Glomerular visceral epithelial cell (primary cell): Measurements from ENCODE around the gene CDH23.

Experiments
- DNase-seq: peaks from one replicate; pipeline ENCODE4 v3.0.0-alpha.2; 2016; ENCODE audit errors: extremely low spot score

CDH23 gene

GRCh38 chr10:71423250-71423649 is 26.5 kb downstream of the CDH23 start:
- no peak for DNase-seq

- DNase-seq = no peak
These were observed 27.2 kb downstream of the CDH23 start for GRCh38 chr10:71423901-71424300.

GRCh38 chr10:71424496-71425194 is 27.9 kb downstream of the CDH23 start:
- DNase-seq = no peak

GRCh38 chr10:71426058-71426605 is 29.4 kb downstream of the CDH23 start:
- no peak for DNase-seq

- no peak for DNase-seq
These were observed 30.5 kb downstream of the CDH23 start for GRCh38 chr10:71427246-71427645.

DNA sequence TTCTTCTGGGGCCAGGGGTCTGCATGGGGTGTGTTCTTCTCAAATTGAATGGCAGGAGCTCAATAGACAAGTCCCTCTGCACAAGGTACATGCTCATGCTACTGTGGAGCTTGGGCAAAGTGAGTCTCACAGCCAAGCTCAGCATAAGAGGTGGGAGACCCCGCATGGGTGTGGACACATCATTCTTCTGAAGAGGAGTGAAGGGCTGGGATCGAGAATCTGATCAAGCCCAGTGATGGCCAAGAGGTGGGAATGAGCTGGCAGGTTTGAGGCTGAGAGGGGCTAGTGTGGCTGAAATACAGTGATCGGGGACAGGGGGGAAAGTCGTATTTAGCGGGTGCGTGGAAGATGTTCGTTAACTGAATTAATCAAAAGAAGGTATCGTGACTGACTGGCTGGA is 32.6 kb downstream of the CDH23 start:
- no peak for DNase-seq

- no peak for DNase-seq
These were observed 33.2 kb downstream of the CDH23 start for GRCh38 chr10:71429929-71430328.

GRCh38 chr10:71431239-71432100 is 34.8 kb downstream of the CDH23 start:
- DNase-seq = no peak

DNA sequence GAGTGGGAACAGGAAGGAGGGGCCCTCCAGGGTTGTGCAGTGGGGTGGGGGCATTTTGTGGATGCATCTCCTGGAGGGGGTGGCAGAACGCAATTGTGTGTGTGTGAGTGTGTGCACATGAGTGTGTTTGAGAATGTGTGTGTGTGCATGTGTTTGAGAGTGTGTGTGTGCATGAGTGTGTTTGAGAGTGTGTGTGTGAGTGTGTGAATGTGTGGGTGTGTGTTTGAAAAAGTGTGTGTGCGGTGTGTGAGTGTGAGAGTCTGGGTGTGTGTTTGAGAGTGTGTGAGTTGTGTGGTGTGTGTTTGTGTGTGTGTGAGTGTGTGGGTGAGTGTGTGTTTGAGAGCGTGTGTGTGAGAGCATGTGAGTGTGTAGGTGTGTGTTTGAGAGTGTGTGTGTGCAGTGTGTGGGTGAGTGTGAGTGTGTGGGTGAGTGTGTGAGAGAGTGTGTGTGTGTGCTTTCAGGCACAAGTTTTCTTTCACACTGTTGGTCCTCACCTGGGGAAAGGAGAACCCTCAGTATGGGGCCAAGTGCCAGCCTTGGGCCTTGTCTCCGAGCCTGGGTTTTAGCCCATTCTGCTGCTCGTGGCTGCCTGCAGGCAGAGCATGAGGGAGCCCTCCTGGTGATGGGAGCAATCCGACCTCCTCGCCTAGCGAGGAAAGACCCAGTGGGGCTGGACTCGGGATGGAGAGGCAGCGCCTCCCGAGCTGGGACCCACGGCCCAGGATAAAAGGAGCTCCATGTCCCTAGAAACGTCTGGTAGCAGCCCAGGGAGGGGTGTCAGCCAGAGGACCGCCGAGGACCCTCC is 35.6 kb downstream of the CDH23 start:
- no peak for DNase-seq

- no peak for DNase-seq
These were observed 36.4 kb downstream of the CDH23 start for GRCh38 chr10:71432956-71433767.

DNA sequence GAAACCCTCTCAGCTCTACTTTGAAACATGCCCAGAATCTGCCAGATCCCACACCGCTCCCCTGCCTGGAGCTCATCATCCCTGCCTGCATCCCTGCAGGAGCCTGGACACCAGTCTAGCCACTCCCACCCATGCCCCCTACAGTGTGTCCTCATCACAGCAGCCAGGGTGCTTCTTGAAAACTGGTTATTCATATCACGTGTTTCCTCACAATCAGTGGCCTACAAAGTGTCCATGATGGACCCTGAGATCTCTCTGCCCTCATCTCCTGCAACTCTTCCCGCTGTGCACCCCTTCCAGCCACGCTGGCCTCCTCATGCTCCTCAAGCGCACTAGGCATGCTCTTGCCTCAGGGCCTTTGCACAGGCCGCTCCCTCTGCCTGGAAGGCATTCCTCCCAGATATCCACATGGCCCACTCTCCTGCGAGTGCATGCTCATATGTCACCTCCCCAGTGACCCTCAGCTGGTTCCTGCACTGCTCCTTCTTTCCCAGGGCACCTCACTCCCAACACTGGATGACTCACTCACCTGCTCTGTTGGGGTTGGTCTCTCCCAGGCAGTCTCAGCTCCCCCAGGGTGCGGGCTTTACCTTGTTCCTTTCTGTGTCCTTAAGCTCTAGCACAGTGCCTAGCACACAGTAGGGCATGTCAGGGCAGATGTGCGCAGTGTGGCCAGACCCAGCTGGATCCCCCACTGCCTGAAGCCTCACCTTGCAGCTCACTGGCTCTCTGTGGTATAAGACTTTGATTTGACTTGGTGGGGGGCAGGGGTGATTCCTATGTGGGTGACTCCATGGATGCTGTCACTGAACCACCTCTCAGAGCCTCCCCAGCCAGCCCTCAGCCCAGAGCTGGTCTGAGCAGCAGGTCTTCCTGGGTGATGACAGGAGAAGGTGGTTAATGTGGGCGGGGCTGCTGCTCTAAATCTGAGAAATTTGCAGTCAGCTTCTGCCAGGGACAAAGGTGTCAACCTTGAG is 37.3 kb downstream of the CDH23 start:
- no peak for DNase-seq

DNA sequence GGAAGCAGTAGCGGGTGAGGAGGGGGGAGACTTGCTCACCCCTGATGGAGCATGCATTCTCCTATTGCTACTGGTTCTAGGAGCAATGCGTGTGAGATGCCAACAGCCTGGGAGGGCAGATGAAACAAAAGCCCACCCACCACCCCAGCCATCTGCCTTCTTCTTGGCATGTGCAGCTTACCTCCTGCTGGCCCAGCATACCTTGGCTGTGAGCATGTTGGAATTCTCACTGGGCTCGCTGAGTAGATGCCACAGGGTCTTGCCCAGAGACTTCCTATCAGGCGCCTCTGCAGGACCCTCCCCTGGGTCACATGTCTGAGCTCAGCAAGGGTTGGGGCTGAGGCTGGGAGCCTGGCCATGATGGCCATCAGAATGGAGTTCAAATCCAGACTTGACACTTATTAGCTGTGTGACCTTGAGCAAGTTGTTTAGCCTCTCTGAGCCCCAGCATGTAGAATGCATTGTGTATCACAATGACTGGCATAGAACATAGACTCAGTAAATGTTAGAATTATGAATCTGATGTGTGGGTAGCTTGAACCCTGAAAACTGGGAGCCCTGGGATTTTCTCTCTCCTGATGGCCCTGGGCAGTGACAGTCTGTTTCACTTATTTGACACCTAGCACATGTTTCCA is 38.2 kb downstream of the CDH23 start:
- DNase-seq = no peak

DNA sequence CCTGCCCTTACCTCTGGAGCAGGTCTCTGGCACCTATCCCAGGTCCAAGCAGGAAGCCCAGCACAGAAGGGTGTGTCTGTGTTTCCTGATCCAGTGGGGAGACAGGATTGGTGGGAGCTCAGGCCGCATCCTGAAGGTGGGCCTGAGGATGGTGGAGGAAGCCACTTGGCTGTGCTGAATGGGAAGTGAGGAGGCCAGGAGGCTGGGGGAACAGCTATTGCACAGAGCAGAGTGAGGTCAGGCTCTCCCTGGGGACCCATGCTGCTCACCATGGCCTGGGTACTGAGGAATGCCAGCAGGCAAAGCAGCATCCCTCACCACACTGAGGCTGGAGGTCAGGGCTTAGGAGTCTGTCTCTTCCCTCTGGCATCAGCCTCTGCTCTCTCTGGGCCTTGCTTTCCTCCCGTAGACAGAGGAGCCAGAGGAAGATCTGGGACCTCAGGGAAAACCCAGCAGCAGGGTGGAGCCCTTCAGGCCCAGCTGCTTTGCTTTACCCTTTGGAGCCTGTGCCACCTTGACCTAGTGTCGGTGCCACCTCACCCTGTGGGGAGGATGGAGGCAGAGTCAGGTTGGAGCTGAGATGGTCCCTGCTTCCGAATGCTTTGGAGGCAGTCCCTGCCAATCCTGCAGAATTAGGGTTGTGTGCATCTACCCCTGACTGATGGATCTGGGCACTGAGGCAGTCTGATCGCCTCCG is 39.0 kb downstream of the CDH23 start:
- no peak for DNase-seq

DNA sequence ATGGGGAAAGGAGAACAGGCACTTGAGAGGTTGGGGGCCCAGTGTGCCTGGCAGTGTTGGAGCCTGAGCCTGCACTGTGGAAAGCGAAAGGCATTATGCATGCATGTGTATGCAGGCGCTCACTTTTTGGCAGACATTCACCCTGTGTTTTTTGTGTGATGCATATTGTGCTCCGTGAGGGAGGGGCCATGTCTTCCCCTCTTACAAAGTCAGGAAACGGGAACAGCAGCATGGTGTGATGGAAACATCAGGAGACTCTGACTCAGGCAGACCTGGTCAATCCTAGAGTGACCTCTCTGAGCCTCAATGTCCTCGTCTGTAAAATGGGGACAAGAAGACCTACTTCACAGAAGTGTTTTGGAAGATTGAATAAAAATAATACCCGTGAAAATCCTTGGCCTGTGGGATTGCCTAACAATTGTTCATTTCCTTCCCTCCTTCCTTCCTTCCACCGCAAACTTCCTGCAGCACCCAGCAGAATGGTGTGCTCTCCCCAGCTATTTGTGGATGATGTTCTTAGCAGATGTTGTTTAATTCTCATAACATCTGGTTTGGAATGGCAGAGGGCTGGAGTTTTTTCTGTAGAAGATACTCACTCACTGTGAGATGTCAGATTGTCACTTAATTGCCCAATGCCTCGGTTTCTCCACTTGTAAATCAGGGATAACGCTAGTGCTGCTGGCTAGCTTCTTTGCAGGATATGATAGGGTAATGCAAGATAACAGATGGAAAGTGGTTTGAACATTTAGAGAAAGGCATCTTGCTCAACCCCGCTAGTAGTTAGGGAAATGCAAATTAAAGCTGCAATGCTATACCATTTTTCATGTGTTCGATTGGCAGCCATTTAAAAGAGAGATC is 39.8 kb downstream of the CDH23 start:
- DNase-seq = no peak

DNA sequence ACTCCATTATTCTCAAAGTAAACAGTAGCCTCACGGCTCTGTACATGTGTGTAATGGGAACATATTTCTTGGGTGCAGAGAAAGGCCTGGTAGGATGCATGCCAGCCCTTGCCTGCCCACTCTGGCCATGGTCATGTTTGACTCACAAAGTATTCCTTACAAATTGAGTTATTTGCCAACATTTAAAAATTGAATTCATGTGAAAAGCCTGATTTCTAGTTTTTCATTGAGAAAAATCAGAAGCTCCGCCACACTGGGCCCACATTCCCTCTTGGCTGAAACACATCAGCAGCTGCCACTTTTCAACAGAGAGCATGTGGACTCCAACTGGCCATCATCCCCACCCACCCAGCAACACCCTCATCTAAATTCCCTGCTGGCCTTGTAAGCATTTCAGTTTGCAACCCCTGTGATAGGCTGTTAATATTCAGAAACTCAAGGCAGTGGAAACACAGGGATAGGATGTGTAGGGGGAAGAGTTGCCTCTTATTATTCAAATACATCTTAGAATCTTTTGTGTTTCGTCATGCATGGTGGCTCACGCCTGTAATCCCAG is 40.9 kb downstream of the CDH23 start:
- no peak for DNase-seq

GRCh38 chr10:71438761-71439160 is 42.0 kb downstream of the CDH23 start:
- no peak for DNase-seq

- DNase-seq = no peak
These were observed 43.1 kb downstream of the CDH23 start for GRCh38 chr10:71439670-71440425.
